H1 (cell line): ENCODE measurements around the gene HERC3. TPM values are rescaled to one million over a fixed set of nuclear protein-coding genes. Genes with fewer than 3 reads are reported as not detected.

ENCODE experiments used
- BCL11A ChIP-seq, 2 experiments: IDR thresholded peaks; one replicate each; pipeline ENCODE4 v1.6.1; 2011; ENCODE audit warnings: low read depth in 2 of 2, low read length in 2 of 2, mild to moderate bottlenecking in 2 of 2
- EGR1 ChIP-seq: IDR thresholded peaks from 2 replicates; pipeline ENCODE4 v1.6.1; 2011; ENCODE audit warnings: low read depth, low read length, borderline replicate concordance
- KDM4A ChIP-seq: IDR thresholded peaks from one replicate; pipeline ENCODE4 v1.7.1; 2012; ENCODE audit warnings: low read depth, mild to moderate bottlenecking, moderate library complexity, low read length, inconsistent platforms; ENCODE audit not compliant: severe bottlenecking
- RFX5 ChIP-seq: IDR thresholded peaks from 2 replicates; pipeline ENCODE4 v1.6.1; 2011; ENCODE audit warnings: low read depth, low read length, improper control_type of control experiment, borderline replicate concordance
- RXRA ChIP-seq: IDR thresholded peaks from 2 replicates; pipeline ENCODE4 v1.6.1; 2011; ENCODE audit warnings: low read depth, mild to moderate bottlenecking, low read length, moderate library complexity; ENCODE audit not compliant: insufficient read depth
- SIRT6 ChIP-seq: IDR thresholded peaks from one replicate; pipeline ENCODE4 v1.7.1; 2012; ENCODE audit warnings: low read length, inconsistent platforms
- TBP ChIP-seq: IDR thresholded peaks from 2 replicates; pipeline ENCODE4 v1.6.1; 2011; ENCODE audit warnings: low read depth, low read length, improper control_type of control experiment
- polyA plus RNA-seq, 7 experiments: library from polyadenylated mRNA; depleted of rRNA in 3 of 7; stranded (reverse) in 5 of 7; unstranded in 2 of 7; fragments of >200 nt in 5 of 7; fragments of 200-250 nt in 2 of 7; gene quantifications; 1 replicate in 5 of 7; 2 replicates in 1 of 7; 4 replicates in 1 of 7; pipeline versions ENCODE4 v1.2.1 to v1.2.3, GENCODE V29; 2011 to 2013; ENCODE audit warnings: missing spikeins in 2 of 7, mixed read lengths in 2 of 7
- total RNA-seq: library from RNA; stranded (reverse); fragmentation: NEBNext Ultra II Directional; extraction: Animal tissue kit (Norgen Biotek cat#: 25700); gene quantifications from 2 replicates; pipeline ENCODE4 v1.2.1, GENCODE V29; 2021

HERC3 gene
- total and polyA plus RNA-seq, 2 of the 8 experiments (the other 6 are each of a cell fraction or from before 2014, with no cell fraction given) = 1.4 to 5.7 TPM

DNA sequence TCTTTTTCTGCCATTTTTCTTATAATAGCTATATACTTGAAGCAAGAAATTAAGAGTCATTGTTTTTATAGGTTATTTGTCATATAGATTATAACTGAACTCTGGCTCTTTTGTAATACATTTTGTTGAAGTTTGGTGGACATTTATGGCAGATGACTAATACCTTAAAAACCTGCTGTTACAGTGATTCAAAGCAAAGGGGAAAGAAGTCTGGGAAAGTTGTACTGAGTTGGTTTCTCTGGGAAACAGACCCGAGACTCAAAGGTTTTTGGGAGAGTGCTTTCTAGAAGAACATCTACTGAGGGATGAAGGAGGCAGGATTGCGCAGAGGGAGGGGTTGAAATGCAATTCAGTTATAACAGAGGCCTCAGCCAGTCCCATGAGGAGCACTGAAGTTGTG is 69.5 kb downstream of the HERC3 start (continued):
- TF ChIP-seq TBP (no peak), SIRT6 (no peak), KDM4A (no peak), RXRA (no peak), EGR1 (no peak), BCL11A (IDR thresholded peaks at IDR 0.05; ENCODE audit: low read depth in 2 of 2, low read length in 2 of 2) (no peak), RFX5 (no peak)
